Effector memory CD8-positive, alpha-beta T cell (primary cell): ENCODE results near the gene MUSTN1.

Experiments used
- ATAC-seq: fragments of 150-1000 bp; cut with Tn5 transposase; replicated peaks from 2 replicates; pipeline ENCODE4 v1.10.0; 2021; ENCODE audit warnings: mild to moderate bottlenecking, moderate library complexity
- DNase-seq, 3 experiments: peaks; one replicate each; pipeline ENCODE4 v3.0.0; 2021
- H3K27ac Mint-ChIP-seq, 2 donors: one replicate each; pipeline ENCODE4 v1.8.0; 2022; ENCODE audit warnings: mild to moderate bottlenecking in 2 of 2, mixed read lengths in 2 of 2, moderate library complexity in 2 of 2
- H3K27me3 Mint-ChIP-seq, 2 donors: one replicate each; pipeline ENCODE4 v1.8.0; 2022; ENCODE audit warnings: mixed read lengths in 2 of 2
- H3K36me3 Mint-ChIP-seq: one replicate; pipeline ENCODE4 v1.8.0; 2022; ENCODE audit warnings: mild to moderate bottlenecking, moderate library complexity, mixed read lengths; ENCODE audit not compliant: insufficient read depth
- H3K4me1 Mint-ChIP-seq, 2 donors: one replicate each; pipeline ENCODE4 v1.8.0; 2022; ENCODE audit warnings: low read depth in 2 of 2, mixed read lengths in 2 of 2
- H3K4me3 Mint-ChIP-seq, 2 donors: one replicate each; pipeline ENCODE4 v1.8.0; 2022; ENCODE audit warnings: mild to moderate bottlenecking in 2 of 2, mixed read lengths in 2 of 2, moderate library complexity in 2 of 2
- H3K9me3 Mint-ChIP-seq, 2 donors: one replicate each; pipeline ENCODE4 v1.8.0; 2022; ENCODE audit warnings: mixed read lengths in 2 of 2

Gene MUSTN1

GRCh38 chr3:52847241-52847640 is 12.4 kb upstream of the MUSTN1 start:
- H3K27ac Mint-ChIP-seq: no peak overlapping the region
- H3K27me3 Mint-ChIP-seq: no peaks in the 10 kb centered on the region
- no peaks in the 10 kb centered on the region for H3K9me3 Mint-ChIP-seq
- ATAC-seq (no peak), DNase-seq (no peak)
- no peaks in the 10 kb centered on the region for H3K4me1 Mint-ChIP-seq
- no peak overlapping the region for H3K4me3 Mint-ChIP-seq
- peaks cover 40% of the 10 kb centered on the region for H3K36me3 Mint-ChIP-seq

DNA sequence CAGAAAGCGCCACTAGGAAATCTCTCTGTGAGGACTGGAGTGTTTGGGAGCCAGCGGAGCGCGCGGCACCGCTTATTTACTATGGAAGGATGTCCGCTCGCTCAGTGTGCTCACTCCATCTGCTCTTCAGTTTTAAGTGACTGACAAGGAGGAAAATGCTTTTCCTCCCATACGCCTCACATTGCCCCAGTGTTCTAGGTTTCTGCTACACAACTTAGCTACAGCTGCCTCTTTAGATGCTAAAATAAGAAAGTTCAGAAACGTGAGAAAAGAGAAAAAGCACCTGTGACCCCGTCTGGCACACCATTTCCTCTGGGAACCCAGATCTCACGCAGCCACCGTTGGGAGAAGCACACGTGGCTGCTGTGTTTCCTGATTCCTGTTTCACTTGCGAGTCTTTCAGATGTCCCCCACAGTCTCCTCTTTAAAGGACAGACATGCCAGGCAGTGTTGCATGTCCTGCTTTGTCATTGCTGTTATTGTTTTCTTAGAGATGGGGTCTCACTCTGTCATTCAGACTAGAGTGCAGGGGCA is 11.7 kb upstream of the MUSTN1 start:
- peaks cover 0 to 4% of the 10 kb centered on the region in 2 donors for H3K4me1 Mint-ChIP-seq
- no peak for DNase-seq
- no peak overlapping the region for H3K4me3 Mint-ChIP-seq
- no peak for ATAC-seq
- H3K36me3 Mint-ChIP-seq: peaks cover 38% of the 10 kb centered on the region
- no peaks in the 10 kb centered on the region for H3K27me3 Mint-ChIP-seq
- peak overlapping the region in 1 of 2 donors; percentile 13 for H3K27ac Mint-ChIP-seq
- no peaks in the 10 kb centered on the region for H3K9me3 Mint-ChIP-seq

DNA sequence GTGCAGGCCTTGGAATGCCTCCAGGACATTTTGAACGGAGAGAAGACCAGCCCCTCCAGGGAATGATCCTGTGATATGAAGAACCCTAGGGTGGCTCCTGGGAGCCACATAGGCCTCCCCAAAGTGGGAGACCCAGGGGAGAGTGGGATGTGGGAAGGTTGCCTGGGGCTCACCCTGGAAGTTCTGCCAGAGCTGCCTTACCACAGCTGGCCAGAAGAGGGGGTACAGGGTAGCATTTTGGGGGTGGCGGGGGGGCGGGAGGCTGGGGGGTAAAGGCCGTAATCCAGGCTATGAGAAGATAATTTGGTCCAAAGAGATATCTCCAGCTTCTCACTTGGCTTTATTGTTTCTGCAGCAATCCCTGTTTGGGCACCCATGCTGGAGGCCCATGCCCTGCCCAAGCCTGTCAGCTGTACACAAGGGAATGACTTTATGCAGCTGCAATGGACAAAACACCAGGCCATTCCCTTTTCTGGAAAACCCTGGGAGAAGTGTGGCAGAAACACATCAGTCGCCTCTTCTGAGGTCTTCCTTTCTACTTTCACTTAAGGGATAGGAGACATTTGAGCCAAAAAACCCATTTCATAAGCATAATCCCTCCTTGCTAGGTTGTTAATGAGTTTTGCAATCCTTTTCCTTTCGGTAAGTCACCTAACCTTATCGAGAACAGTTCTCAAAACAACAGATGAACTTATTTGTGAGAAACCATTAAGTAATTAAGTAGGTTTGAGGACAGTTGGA is 11.0 kb upstream of the MUSTN1 start:
- DNase-seq (peak in 1 of 3 experiments; percentile 19), ATAC-seq (no peak)
- H3K4me3 Mint-ChIP-seq: no peak overlapping the region
- peaks cover 32% of the 10 kb centered on the region for H3K36me3 Mint-ChIP-seq
- no peaks in the 10 kb centered on the region for H3K9me3 Mint-ChIP-seq
- H3K27me3 Mint-ChIP-seq: no peaks in the 10 kb centered on the region
- H3K27ac Mint-ChIP-seq: no peak overlapping the region
- peaks cover 0 to 4% of the 10 kb centered on the region in 2 donors for H3K4me1 Mint-ChIP-seq

GRCh38 chr3:52845157-52845556 is 10.3 kb upstream of the MUSTN1 start:
- no peak for DNase-seq
- H3K4me3 Mint-ChIP-seq: no peak overlapping the region
- peaks cover 28% of the 10 kb centered on the region for H3K36me3 Mint-ChIP-seq
- ATAC-seq: no peak
- H3K9me3 Mint-ChIP-seq: no peaks in the 10 kb centered on the region
- H3K4me1 Mint-ChIP-seq: peaks cover 2 to 7% of the 10 kb centered on the region in 2 donors
- H3K27ac Mint-ChIP-seq: no peak overlapping the region
- no peaks in the 10 kb centered on the region for H3K27me3 Mint-ChIP-seq

GRCh38 chr3:52844290-52844975 is 9.6 kb upstream of the MUSTN1 start:
- no peaks in the 10 kb centered on the region for H3K9me3 Mint-ChIP-seq
- H3K4me1 Mint-ChIP-seq: peaks cover 8 to 13% of the 10 kb centered on the region in 2 donors
- H3K36me3 Mint-ChIP-seq: peaks cover 26% of the 10 kb centered on the region
- H3K27ac Mint-ChIP-seq: no peak overlapping the region
- no peaks in the 10 kb centered on the region for H3K27me3 Mint-ChIP-seq
- DNase-seq (no peak), ATAC-seq (no peak)
- no peak overlapping the region for H3K4me3 Mint-ChIP-seq

DNA sequence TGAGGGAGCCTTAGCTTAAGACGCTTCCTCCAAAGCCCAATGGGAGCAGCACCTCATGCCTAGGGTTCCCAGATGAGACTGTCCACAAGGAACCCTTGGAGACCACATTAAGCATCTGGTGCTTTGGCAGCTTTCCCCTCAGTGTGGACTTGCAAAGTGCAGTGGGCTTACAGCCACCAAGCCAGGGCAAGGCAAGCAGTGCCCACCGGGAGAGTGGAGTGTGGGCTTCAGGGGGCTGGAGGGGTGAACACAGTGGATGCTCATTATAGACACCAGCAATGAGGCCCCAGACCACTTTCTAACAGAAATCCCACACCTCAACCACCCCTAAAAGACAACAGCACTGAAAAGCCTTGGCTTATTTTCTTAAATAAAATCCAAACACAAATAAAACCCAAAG is 9.1 kb upstream of the MUSTN1 start:
- Mint-ChIP-seq H3K9me3 (no peaks in the 10 kb centered on the region), H3K27ac (no peak overlapping the region), H3K4me1 (peaks cover 14 to 19% of the 10 kb centered on the region in 2 donors), H3K4me3 (no peak overlapping the region), H3K36me3 (peaks cover 20% of the 10 kb centered on the region), H3K27me3 (no peaks in the 10 kb centered on the region)
- ATAC-seq (no peak), DNase-seq (no peak)

GRCh38 chr3:52843108-52843865 is 8.5 kb upstream of the MUSTN1 start:
- Mint-ChIP-seq H3K36me3 (peaks cover 17% of the 10 kb centered on the region), H3K27ac (no peak overlapping the region), H3K4me1 (peaks cover 20 to 25% of the 10 kb centered on the region in 2 donors), H3K4me3 (no peak overlapping the region), H3K27me3 (no peaks in the 10 kb centered on the region), H3K9me3 (no peaks in the 10 kb centered on the region)
- ATAC-seq (no peak), DNase-seq (no peak)

- Mint-ChIP-seq H3K9me3 (no peaks in the 10 kb centered on the region), H3K36me3 (peaks cover 14% of the 10 kb centered on the region), H3K27ac (no peak overlapping the region), H3K4me1 (peaks cover 28 to 33% of the 10 kb centered on the region in 2 donors), H3K27me3 (no peaks in the 10 kb centered on the region), H3K4me3 (no peak overlapping the region)
- no peak for ATAC-seq
- DNase-seq: no peak
These were observed 7.6 kb upstream of the MUSTN1 start for GRCh38 chr3:52842424-52842823.

DNA sequence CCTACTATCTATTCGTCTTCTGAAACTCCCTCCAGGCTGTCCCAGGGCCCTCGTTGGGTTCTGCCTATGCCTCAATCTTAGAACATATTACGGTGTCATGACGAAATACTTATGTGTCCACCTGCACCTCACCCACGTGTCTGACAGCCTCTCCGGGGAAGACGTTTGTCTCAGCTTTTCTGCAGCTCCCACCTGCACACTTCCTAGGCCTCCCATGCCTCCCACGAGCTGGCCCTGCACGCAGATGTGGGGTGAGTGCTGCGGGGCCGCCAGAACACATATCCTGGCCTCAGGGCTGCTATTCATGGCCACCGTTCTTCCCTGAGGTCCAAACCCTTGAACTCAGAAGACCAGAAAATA is 7.1 kb upstream of the MUSTN1 start:
- H3K9me3 Mint-ChIP-seq: no peaks in the 10 kb centered on the region
- H3K4me3 Mint-ChIP-seq: no peak overlapping the region
- peak overlapping the region in 1 of 2 donors; percentile 78 for H3K27ac Mint-ChIP-seq
- no peaks in the 10 kb centered on the region for H3K27me3 Mint-ChIP-seq
- H3K4me1 Mint-ChIP-seq: peaks cover 30 to 37% of the 10 kb centered on the region in 2 donors
- DNase-seq (no peak), ATAC-seq (no peak)
- peaks cover 15% of the 10 kb centered on the region for H3K36me3 Mint-ChIP-seq

DNA sequence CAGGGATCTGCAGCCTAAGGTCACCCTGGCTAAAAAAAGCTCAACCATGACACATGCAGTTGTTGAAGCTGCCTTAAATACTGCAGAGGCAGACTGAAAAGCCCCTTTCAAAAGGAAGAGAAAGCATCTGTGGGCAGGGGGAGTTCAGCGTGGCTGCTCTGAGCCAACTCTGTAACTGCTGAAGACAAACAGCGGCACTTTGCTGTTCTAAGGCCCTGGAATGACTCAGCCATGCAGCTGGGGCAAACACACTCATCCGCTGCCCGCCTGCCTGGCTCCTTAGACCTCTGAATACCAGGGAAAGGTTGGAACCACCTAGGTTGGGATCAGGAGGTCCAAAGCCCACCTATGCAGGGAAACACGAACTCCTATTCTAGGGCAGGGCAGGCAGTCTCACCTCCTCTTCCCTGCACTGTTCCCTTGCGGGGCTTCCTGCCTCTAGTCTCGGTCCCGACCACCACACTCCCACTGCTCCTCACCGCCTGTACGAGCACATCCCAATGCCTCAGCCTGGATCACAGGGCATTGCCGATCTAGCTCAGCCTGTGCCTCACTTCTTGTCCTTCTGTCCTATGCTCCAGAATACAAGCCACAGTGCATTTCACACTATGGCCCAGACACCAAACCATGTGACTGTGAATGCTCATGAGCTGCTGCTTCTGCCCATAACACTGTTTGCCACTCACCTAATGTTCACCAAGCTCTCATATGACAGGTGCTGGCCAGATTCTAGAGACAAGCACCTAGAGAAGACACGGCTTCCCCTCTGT is 6.6 kb upstream of the MUSTN1 start:
- Mint-ChIP-seq H3K27me3 (no peaks in the 10 kb centered on the region), H3K4me3 (no peak overlapping the region), H3K36me3 (peaks cover 17% of the 10 kb centered on the region), H3K9me3 (no peaks in the 10 kb centered on the region), H3K4me1 (peaks cover 35 to 43% of the 10 kb centered on the region in 2 donors), H3K27ac (peak overlapping the region in 1 of 2 donors; percentile 78)
- DNase-seq (no peak), ATAC-seq (no peak)

GRCh38 chr3:52839892-52840545 is 5.2 kb upstream of the MUSTN1 start:
- no peak overlapping the region for H3K27ac Mint-ChIP-seq
- H3K4me3 Mint-ChIP-seq: peak overlapping the region; percentile 1 to 27
- peaks cover 35 to 48% of the 10 kb centered on the region in 2 donors for H3K4me1 Mint-ChIP-seq
- DNase-seq (no peak), ATAC-seq (no peak)
- peaks cover 13% of the 10 kb centered on the region for H3K36me3 Mint-ChIP-seq
- no peaks in the 10 kb centered on the region for H3K27me3 Mint-ChIP-seq
- H3K9me3 Mint-ChIP-seq: no peaks in the 10 kb centered on the region

DNA sequence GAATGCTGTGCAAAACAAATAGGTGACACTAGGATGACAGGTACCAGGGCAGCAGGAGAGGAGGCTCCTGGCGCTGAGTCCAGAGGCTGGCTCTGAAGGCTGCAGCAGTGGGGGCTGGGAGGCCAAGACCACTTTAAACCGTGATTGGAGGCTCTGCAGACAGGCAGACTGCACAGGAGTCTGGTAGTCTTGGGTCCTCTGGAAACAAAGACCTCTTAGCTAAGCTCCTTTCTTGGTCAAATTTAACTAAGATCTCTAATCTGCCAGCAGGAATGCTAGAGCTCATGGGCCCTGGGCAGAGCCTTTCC is 4.4 kb upstream of the MUSTN1 start:
- Mint-ChIP-seq H3K4me3 (peak overlapping the region; percentile 46 to 62), H3K36me3 (peaks cover 8% of the 10 kb centered on the region), H3K4me1 (peaks cover 35 to 48% of the 10 kb centered on the region in 2 donors), H3K27me3 (no peaks in the 10 kb centered on the region), H3K9me3 (no peaks in the 10 kb centered on the region), H3K27ac (peak overlapping the region; percentile 35 to 72)
- DNase-seq (no peak), ATAC-seq (peak; percentile 24)
